Pancreas (tissue), 10 donors: ENCODE data around the gene RASA3. TPM values are rescaled to one million over a fixed set of nuclear protein-coding genes. Genes with fewer than 3 reads are reported as not detected.
A peak's percentile ranks its signal among the peaks of the same experiment; 100 is the strongest.

ENCODE experiments used
- ATAC-seq, 4 donors: fragments of 200-7000 bp; cut with Tn5 transposase; one replicate each; pipeline versions ENCODE4 v1.8.0 to v1.9.1; 2020; ENCODE audit warnings: mild to moderate bottlenecking in 4 of 4, moderate library complexity in 4 of 4
- DNase-seq, 6 donors: peaks; one replicate each; pipeline ENCODE4 v3.0.0-alpha.2; 2020
- FAIRE-seq: peaks from 2 replicates; lab custom pipeline; 2012; peaks lifted over from hg19 to GRCh38; lab: Jason Lieb, UNC
- H3K27ac ChIP-seq, 4 donors: fragments of 200-600 bp; sonication (generic); 1 replicate in 3 of 4; 2 replicates in 1 of 4; pipeline versions ENCODE4 v1.5.0 to v1.8.0; 2020
- H3K27me3 ChIP-seq, 4 donors: fragments of 200-600 bp; one replicate each; pipeline ENCODE4 v1.8.0; 2021
- H3K36me3 ChIP-seq, 3 donors: fragments of 200-600 bp; sonication (generic) in 1 of 3; one replicate each; pipeline versions ENCODE4 v1.5.0 to v1.8.0; 2020 to 2021
- H3K4me1 ChIP-seq, 3 donors: fragments of 200-600 bp; one replicate each; pipeline ENCODE4 v1.8.0; 2021
- H3K4me3 ChIP-seq, 4 donors: fragments of 200-600 bp; sonication (generic) in 2 of 4; one replicate each; pipeline versions ENCODE4 v1.5.0 to v1.8.0; 2020 to 2021
- H3K9me3 ChIP-seq, 4 donors: fragments of 200-600 bp; one replicate each; pipeline ENCODE4 v1.8.0; 2021
- CTCF ChIP-seq, 4 donors: fragments of 200-600 bp; sonication (generic) in 3 of 4; IDR thresholded peaks; one replicate each; pipeline versions ENCODE4 v1.5.0 to v1.8.0; 2021; ENCODE audit warnings: antibody characterized with exemption in 4 of 4
- WGBS, 2 donors: extraction: QIAGEN DNeasy Blood & Tissue Kit; methylation state at CpG; one replicate each; pipeline ENCODE4 v1.1.7; 2013; 5-methylcytosine and 5-hydroxymethylcytosine counted together
- intact Hi-C, 3 donors: fragments of 100-400 bp; cut with DNase I; formaldehyde crosslinking; loops; one replicate each; pipeline versions ENCODE4 v1.11.1 to v1.14.2; 2022
- polyA plus RNA-seq, 2 donors: library from polyadenylated mRNA; stranded (reverse); fragments of 200-250 nt; gene quantifications; one replicate each; pipeline ENCODE4 v1.2.3, GENCODE V29; 2013
- total RNA-seq, 6 donors: library from RNA; stranded (reverse); fragmentation: NEBNext Ultra II Directional in 4 of 6; extraction: Animal tissue kit (Norgen Biotek cat#: 25700) in 4 of 6; gene quantifications; one replicate each; pipeline versions ENCODE4 v1.2.1 to v1.2.4, GENCODE V29; 2021 to 2023
- donor health status: healthy with polysubstance abuse.
- donor health status: DM: no; HTN: no; CAD: no; lungs with moderate emphysema.
- donor health status: DM: no; HTN: no; CAD: no.
- donor health status: control.
- donor health status: control.
- donor health status: Bipolar disorder and iron deficiency.
- donor health status: DM: yes; HTN: yes; CAD: no.
- donor health status: DM: no; HTN: no; CAD: no.
- donor health status: DM: no; HTN: no; CAD: no.
- donor health status: DM: yes; HTN: yes; CAD: no.

RASA3 gene
- total and polyA plus RNA-seq, 8 donors, result 5.7 to 11.2 (median 9.1) TPM

DNA sequence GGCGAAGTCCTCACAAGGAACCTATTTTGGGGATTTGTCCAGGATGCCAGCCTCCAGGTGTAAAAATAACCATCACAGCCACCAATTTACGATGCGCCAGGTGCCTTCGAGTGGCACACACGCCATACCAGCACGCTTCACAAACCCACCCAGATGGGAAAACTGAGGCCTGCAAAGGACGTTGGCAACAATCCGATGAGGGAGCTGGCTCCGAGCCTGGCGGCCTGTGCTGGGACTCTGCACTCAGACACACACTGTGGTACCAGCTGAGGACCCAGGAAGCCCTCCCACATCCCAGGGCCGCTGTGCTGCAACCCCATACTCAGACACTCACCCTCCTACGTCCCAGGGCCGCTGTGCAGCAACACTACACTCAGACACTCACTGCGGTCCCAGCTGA is 93.5 kb downstream of the RASA3 start:
- H3K4me3 ChIP-seq, result no peak overlapping the region
- FAIRE-seq, result no peak
- no peaks in the 10 kb centered on the region for H3K36me3 ChIP-seq
- H3K4me1 ChIP-seq, result no peaks in the 10 kb centered on the region
- no peak overlapping the region for H3K27ac ChIP-seq
- WGBS, 2 donors, result 90 to 96% methylated on average over 14 of the region's 14 CpGs
- H3K9me3 ChIP-seq, result no peaks in the 10 kb centered on the region
- intact Hi-C loops, result no loop called here
- ATAC-seq, result no peak
- H3K27me3 ChIP-seq, result no peaks in the 10 kb centered on the region
- no peak for DNase-seq
- TF ChIP-seq CTCF (IDR thresholded peaks at IDR 0.05), result no peak

DNA sequence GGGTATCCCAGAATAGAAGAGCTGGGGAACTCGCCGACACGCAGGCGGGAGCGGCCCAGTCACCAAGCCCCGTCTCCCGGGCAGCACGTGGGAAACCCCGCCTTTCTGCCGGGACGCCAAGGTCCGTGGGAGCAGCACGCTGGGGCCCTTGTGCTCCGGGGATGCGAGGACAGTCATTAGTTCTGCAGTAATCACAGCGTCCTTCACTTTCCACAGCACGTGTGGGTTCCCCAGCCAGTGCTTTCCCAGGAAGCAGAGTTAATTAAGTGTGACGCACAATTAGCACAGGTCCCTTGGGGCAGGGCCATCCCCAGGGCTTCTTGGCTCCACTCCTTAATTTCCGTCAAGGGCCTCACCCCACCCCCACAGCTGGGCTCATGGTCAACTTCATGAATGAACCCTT is 94.2 kb downstream of the RASA3 start:
- 82 to 84% methylated on average over 19 of the region's 19 CpGs for WGBS, 2 donors
- H3K9me3 ChIP-seq, result no peaks in the 10 kb centered on the region
- DNase-seq, result peak in 2 of 6 donors; percentile 22 to 36
- no peaks in the 10 kb centered on the region for H3K27me3 ChIP-seq
- no peak for FAIRE-seq
- no peak for ATAC-seq
- no peaks in the 10 kb centered on the region for H3K4me1 ChIP-seq
- intact Hi-C loops, result no loop called here
- H3K36me3 ChIP-seq, result no peaks in the 10 kb centered on the region
- no peak overlapping the region for H3K27ac ChIP-seq
- H3K4me3 ChIP-seq, result no peak overlapping the region
- TF ChIP-seq CTCF (IDR thresholded peaks at IDR 0.05), result no peak

- no peak for TF ChIP-seq CTCF (IDR thresholded peaks at IDR 0.05)
- intact Hi-C loops, result no loop called here
- DNase-seq (no peak), ATAC-seq (no peak), FAIRE-seq (no peak)
- Histone ChIP-seq H3K4me1 (no peaks in the 10 kb centered on the region), H3K4me3 (no peak overlapping the region), H3K36me3 (no peaks in the 10 kb centered on the region), H3K27me3 (no peaks in the 10 kb centered on the region), H3K9me3 (no peaks in the 10 kb centered on the region), H3K27ac (no peak overlapping the region)
- 93 to 94% methylated on average over 21 of the region's 21 CpGs for WGBS, 2 donors
Observed at GRCh38 chr13:114037674-114038073, 94.7 kb downstream of the RASA3 start.

- ATAC-seq, result no peak
- 73 to 76% methylated on average over 40 of the region's 40 CpGs for WGBS, 2 donors
- no peak overlapping the region for H3K27ac ChIP-seq
- H3K36me3 ChIP-seq, result no peaks in the 10 kb centered on the region
- H3K4me1 ChIP-seq, result no peaks in the 10 kb centered on the region
- no peak overlapping the region for H3K4me3 ChIP-seq
- intact Hi-C loops, result no loop called here
- TF ChIP-seq CTCF (IDR thresholded peaks at IDR 0.05), result no peak
- peak in 1 of 6 donors; percentile 18 for DNase-seq
- no peaks in the 10 kb centered on the region for H3K9me3 ChIP-seq
- no peak for FAIRE-seq
- no peaks in the 10 kb centered on the region for H3K27me3 ChIP-seq
Observed at GRCh38 chr13:114035583-114036531, 96.6 kb downstream of the RASA3 start.

DNA sequence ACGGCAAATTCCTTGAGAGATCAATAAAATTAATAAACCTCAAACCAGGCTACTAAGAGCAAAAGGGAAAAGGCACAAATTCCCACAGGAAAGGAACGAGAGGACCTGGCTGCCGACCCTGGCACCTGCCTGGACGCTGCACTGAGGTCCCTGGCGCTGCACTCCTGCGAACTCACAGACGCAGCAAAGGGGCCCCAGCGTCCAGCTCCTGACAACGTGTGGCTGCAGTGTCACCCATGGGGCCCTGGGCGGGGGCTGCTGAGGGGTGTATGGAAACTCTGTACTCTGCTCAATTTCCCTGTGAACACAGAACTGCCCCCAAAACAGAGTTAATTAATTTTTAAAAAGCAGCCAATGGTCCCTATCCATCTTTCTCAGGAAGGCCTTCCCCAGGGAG is 97.2 kb downstream of the RASA3 start:
- H3K4me1 ChIP-seq, result no peaks in the 10 kb centered on the region
- WGBS, 2 donors, result 79 to 81% methylated on average over 10 of the region's 10 CpGs
- no peaks in the 10 kb centered on the region for H3K9me3 ChIP-seq
- ATAC-seq (no peak), FAIRE-seq (no peak), DNase-seq (no peak)
- no peak overlapping the region for H3K27ac ChIP-seq
- no peaks in the 10 kb centered on the region for H3K36me3 ChIP-seq
- no peaks in the 10 kb centered on the region for H3K27me3 ChIP-seq
- no peak for TF ChIP-seq CTCF (IDR thresholded peaks at IDR 0.05)
- no peak overlapping the region for H3K4me3 ChIP-seq
- intact Hi-C loops, result no loop called here
